ENCODE measurements around the gene NUDT10. TPM values are rescaled to one million over a fixed set of nuclear protein-coding genes. Genes with fewer than 3 reads are reported as not detected.
A peak's percentile ranks its signal among the peaks of the same experiment; 100 is the strongest.

The NUDT10 gene
- total RNA-seq, 6 donors from 2014 or later = 0.34 to 0.55 (median 0.46) TPM; not detected in 3

- H3K9me3 ChIP-seq = no peaks in the 10 kb centered on the region
- no peaks in the 10 kb centered on the region for H3K36me3 ChIP-seq
- no peak overlapping the region for H3K4me3 ChIP-seq
- TF ChIP-seq POLR2AphosphoS5 (IDR thresholded peaks at IDR 0.05) = no peak
- no peak for TF ChIP-seq POLR2A (IDR thresholded peaks at IDR 0.05)
- TF ChIP-seq, protein P1, sequence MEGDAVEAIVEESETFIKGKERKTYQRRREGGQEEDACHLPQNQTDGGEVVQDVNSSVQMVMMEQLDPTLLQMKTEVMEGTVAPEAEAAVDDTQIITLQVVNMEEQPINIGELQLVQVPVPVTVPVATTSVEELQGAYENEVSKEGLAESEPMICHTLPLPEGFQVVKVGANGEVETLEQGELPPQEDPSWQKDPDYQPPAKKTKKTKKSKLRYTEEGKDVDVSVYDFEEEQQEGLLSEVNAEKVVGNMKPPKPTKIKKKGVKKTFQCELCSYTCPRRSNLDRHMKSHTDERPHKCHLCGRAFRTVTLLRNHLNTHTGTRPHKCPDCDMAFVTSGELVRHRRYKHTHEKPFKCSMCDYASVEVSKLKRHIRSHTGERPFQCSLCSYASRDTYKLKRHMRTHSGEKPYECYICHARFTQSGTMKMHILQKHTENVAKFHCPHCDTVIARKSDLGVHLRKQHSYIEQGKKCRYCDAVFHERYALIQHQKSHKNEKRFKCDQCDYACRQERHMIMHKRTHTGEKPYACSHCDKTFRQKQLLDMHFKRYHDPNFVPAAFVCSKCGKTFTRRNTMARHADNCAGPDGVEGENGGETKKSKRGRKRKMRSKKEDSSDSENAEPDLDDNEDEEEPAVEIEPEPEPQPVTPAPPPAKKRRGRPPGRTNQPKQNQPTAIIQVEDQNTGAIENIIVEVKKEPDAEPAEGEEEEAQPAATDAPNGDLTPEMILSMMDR (IDR thresholded peaks at IDR 0.05) = no peak
- no peak for TF ChIP-seq EP300 (IDR thresholded peaks at IDR 0.05)
- peaks cover 0 to 8% (median 0%) of the 10 kb centered on the region in 4 donors for H3K4me1 ChIP-seq
- WGBS, 2 donors = 71% methylated on average over 4 of the region's 4 CpGs
- no peaks in the 10 kb centered on the region for H3K27me3 ChIP-seq
- no peak overlapping the region for H3K27ac ChIP-seq
- DNase-seq (no peak), ATAC-seq (ENCODE audit: low FRiP score in 2 of 2) (no peak)
These were observed 1.7 kb downstream of the NUDT10 start for GRCh38 chrX:51334276-51334675.

DNA sequence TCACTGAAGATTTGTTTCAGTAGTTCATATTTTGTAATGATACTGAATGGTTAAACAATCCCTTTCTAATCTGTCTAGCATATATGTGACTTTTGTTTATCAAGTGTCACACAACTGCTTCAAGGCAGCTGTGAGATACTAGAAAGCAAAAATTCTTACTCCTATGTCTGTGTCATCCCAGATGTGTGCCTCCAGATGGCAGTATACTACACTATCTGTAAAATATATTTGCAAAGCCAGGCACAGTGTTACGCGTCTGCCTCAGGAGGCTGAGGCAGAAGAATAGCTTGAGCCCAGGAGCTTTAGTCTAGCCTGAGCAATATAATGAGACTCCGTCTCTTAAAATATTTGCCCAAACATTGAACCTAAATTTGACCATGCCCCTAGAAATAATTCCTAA lies 4.0 kb downstream of the NUDT10 start:
- H3K9me3 ChIP-seq = no peaks in the 10 kb centered on the region
- peaks cover 0 to 8% (median 0%) of the 10 kb centered on the region in 4 donors for H3K4me1 ChIP-seq
- DNase-seq (no peak), ATAC-seq (ENCODE audit: low FRiP score in 2 of 2) (peak; percentile 54 to 57)
- H3K4me3 ChIP-seq = no peak overlapping the region
- no peaks in the 10 kb centered on the region for H3K36me3 ChIP-seq
- H3K27me3 ChIP-seq = no peaks in the 10 kb centered on the region
- TF ChIP-seq POLR2A (IDR thresholded peaks at IDR 0.05) = no peak
- TF ChIP-seq, protein P1 (IDR thresholded peaks at IDR 0.05) = peak in 3 of 6 experiments; percentile 31 to 40 (median 35)
- WGBS, 2 donors = 7 to 17% methylated on average over 3 of the region's 3 CpGs
- no peak overlapping the region for H3K27ac ChIP-seq

DNA sequence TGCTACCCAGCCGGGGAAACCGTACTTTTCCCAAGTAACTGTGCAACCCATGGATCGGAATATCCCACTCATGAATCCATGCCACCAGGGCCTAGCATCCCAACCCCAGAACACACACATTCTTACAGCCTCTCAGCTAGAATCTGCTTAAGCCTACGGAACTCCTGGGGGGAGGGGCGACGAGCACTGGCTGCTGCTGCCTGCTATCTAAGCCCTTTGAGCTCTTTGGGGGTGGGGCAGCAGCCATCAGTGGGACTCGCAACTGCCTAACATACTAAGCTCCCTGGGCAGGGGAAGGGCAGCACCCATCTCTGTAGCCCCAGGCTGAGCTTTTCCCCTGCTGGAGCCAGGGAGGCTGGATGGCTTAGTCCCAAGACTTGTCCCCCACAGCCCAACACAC lies 28.6 kb downstream of the NUDT10 start:
- Histone ChIP-seq H3K9me3 (peaks cover 0 to 8% (median 0%) of the 10 kb centered on the region in 4 donors), H3K4me3 (no peak overlapping the region), H3K27me3 (no peaks in the 10 kb centered on the region), H3K36me3 (no peaks in the 10 kb centered on the region), H3K27ac (no peak overlapping the region), H3K4me1 (no peaks in the 10 kb centered on the region)
- no peak for DNase-seq
- ATAC-seq (ENCODE audit: low FRiP score in 2 of 2) = no peak
- WGBS, 2 donors = 83 to 94% methylated on average over 3 to 7 of the region's 7 CpGs
- TF ChIP-seq POLR2AphosphoS5 (IDR thresholded peaks at IDR 0.05) (no peak), POLR2A (IDR thresholded peaks at IDR 0.05) (no peak), EP300 (IDR thresholded peaks at IDR 0.05) (no peak)
- TF ChIP-seq, protein P1 (IDR thresholded peaks at IDR 0.05) = no peak

GRCh38 chrX:51376672-51377071 lies 44.0 kb downstream of the NUDT10 start:
- TF ChIP-seq, protein P1 (IDR thresholded peaks at IDR 0.05) = no peak
- TF ChIP-seq POLR2AphosphoS5 (IDR thresholded peaks at IDR 0.05) (no peak), POLR2A (IDR thresholded peaks at IDR 0.05) (no peak), EP300 (IDR thresholded peaks at IDR 0.05) (no peak)
- no peaks in the 10 kb centered on the region for H3K9me3 ChIP-seq
- no peak for DNase-seq
- no peak for ATAC-seq (ENCODE audit: low FRiP score in 2 of 2)
- H3K36me3 ChIP-seq = no peaks in the 10 kb centered on the region
- no peak overlapping the region for H3K27ac ChIP-seq
- H3K4me3 ChIP-seq = no peak overlapping the region
- H3K27me3 ChIP-seq = no peaks in the 10 kb centered on the region
- WGBS, 2 donors = 75 to 89% methylated on average over 1 to 2 of the region's 2 CpGs
- H3K4me1 ChIP-seq = no peaks in the 10 kb centered on the region

Other genes starting within 250 kb of the NUDT10 start
- under 1 TPM in 4 of 6 donors, not detected in 2; 0.22 to 0.76 (median 0.40) TPM for gene NUDT11, start 163.8 kb downstream of the NUDT10 start, total RNA-seq

Measured in upper lobe of left lung (tissue), 6 donors.